ENCODE measurements around the gene SERP2. TPM values are rescaled to one million over a fixed set of nuclear protein-coding genes. Genes with fewer than 3 reads are reported as not detected.

SERP2 gene
- total and polyA plus RNA-seq, 2 of the 8 experiments (the other 6 are each of a cell fraction or from before 2014, with no cell fraction given): 2.0 to 2.3 TPM

DNA sequence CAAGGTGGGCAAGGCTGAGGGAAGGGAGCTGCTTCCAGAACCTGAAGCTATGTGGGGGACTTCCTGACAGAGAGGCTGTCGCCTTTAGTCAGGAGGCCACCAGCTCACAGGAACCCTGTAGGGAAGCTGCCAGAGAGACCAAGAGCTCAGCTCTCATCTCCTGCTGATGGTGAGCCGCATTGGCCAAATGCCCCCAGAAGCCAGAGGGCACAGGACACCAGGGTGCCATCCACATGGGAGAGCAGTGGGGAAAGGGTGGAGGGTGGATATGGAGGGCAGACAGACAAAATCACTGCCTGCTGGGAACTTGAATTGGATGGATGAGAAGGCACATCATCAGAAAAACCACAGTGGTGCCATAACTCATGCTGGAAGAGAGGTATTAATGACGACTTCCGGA is 36.0 kb downstream of the SERP2 start (continued):
- TF ChIP-seq TEAD4 (IDR thresholded peaks at IDR 0.05; ENCODE audit: low read depth, low read length): no peak
- TF ChIP-seq TBP (IDR thresholded peaks at IDR 0.05; ENCODE audit: low read depth, low read length): no peak
- TF ChIP-seq TAF7 (optimal IDR thresholded peaks at IDR 0.05; ENCODE audit: borderline replicate concordance, low read depth, low read length): no peak
- TF ChIP-seq CHD2 (IDR thresholded peaks at IDR 0.05; ENCODE audit: low read length): no peak
- no peak for TF ChIP-seq RFX5 (IDR thresholded peaks at IDR 0.05; ENCODE audit: borderline replicate concordance, low read depth, low read length)
- no peak for TF ChIP-seq NRF1 (IDR thresholded peaks at IDR 0.05; ENCODE audit: low read depth, low read length)
- TF ChIP-seq RBBP5 (IDR thresholded peaks at IDR 0.05; ENCODE audit: borderline replicate concordance, low read depth, low read length): no peak
